Stomach (tissue), 4 donors: Measurements from ENCODE around the gene TEX51.

Source experiments
- CTCF ChIP-seq, 7 experiments: fragments of 450-650 bp in 4 of 7; fragments of 200-600 bp in 3 of 7; sonication (generic) in 3 of 7; IDR thresholded peaks; one replicate each; pipeline ENCODE4 v1.5.1; 2016 to 2019; ENCODE audit warnings: antibody characterized with exemption in 7 of 7, control low read depth in 2 of 7, mild to moderate bottlenecking in 1 of 7
- POLR2A ChIP-seq, 4 donors: fragments of 450-650 bp; IDR thresholded peaks; one replicate each; pipeline ENCODE4 v1.6.1; 2016; ENCODE audit warnings: antibody characterized with exemption in 4 of 4, control low read depth in 2 of 4, mild to moderate bottlenecking in 1 of 4, moderate library complexity in 1 of 4

- TF ChIP-seq CTCF (IDR thresholded peaks at IDR 0.05) (no peak), POLR2A (IDR thresholded peaks at IDR 0.05) (no peak)
Measured at GRCh38 chr2:126942427-126943203, 43.9 kb downstream of the TEX51 start.
